ENCODE results near the gene GNAT1. TPM values are rescaled to one million over a fixed set of nuclear protein-coding genes. Genes with fewer than 3 reads are reported as not detected.

GNAT1 gene
- total RNA-seq, 1 experiment from 2014 or later = not detected

DNA sequence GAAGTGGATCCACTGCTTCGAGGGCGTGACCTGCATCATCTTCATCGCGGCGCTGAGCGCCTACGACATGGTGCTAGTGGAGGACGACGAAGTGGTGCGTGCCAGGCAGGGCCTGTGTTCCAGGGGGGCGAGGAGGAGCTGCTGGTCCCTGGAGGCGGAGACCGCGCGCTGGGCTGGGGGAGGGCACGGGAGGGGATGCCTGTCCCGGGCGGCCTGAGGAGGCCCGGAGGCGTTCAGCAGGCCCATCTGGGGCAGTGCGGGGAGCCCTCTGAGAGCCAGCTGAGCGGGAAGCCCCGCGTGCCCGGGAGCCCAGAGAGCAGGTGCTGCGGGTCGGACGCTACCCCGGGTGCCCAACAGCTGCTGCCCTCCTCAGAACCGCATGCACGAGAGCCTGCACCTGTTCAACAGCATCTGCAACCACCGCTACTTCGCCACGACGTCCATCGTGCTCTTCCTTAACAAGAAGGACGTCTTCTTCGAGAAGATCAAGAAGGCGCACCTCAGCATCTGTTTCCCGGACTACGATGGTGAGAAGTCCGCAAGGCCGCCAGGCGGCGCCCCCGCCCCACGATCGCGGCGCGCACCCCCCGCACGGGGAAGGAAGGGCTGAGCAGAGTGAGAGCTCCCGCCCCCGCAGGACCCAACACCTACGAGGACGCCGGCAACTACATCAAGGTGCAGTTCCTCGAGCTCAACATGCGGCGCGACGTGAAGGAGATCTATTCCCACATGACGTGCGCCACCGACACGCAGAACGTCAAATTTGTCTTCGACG lies 2.9 kb downstream of the GNAT1 start:
- H3K9me3 Mint-ChIP-seq = no peaks in the 10 kb centered on the region
- no peaks in the 10 kb centered on the region; the same call in 1 of the 2 replicates for H3K27me3 ChIP-seq (ENCODE audit: insufficient read depth, low read length)
- H2BK120ac ChIP-seq (ENCODE audit: low read depth, low read length, poor library complexity, severe bottlenecking) = no peak overlapping the region
- no peak overlapping the region for H2BK20ac ChIP-seq (ENCODE audit: low read depth, low read length, poor library complexity, severe bottlenecking)
- no CpG with 5 or more reads among the region's 70 CpGs for WGBS (ENCODE audit: extremely low coverage, insufficient read length, low lambda C conversion rate)
- H3K27me3 Mint-ChIP-seq (ENCODE audit: low read depth) = peaks cover 49% of the 10 kb centered on the region
- H2AFZ ChIP-seq (ENCODE audit: low read length) = no peak overlapping the region
- no peak overlapping the region for H3K23ac ChIP-seq (ENCODE audit: insufficient read length, low read depth, low read length)
- H2BK15ac ChIP-seq (ENCODE audit: low read depth, low read length) = no peak overlapping the region
- H2AK5ac ChIP-seq (ENCODE audit: insufficient read length, low read length) = no peak overlapping the region
- peak overlapping the region in 1 of 2 experiments; percentile 63; a peak in 3 of 5 replicates for H3K4me3 Mint-ChIP-seq
- no peaks in the 10 kb centered on the region for H3K79me2 ChIP-seq (ENCODE audit: insufficient read depth, low read length)
- H3K27ac Mint-ChIP-seq = no peak overlapping the region
- H4K5ac ChIP-seq (ENCODE audit: insufficient read length, low read depth, low read length) = no peak overlapping the region
- no peak overlapping the region for H3K27ac ChIP-seq (ENCODE audit: insufficient read length, low read depth, low read length)
- no peak overlapping the region for H4K91ac ChIP-seq (ENCODE audit: insufficient read length, low read depth, low read length)
- TF ChIP-seq, protein P1, sequence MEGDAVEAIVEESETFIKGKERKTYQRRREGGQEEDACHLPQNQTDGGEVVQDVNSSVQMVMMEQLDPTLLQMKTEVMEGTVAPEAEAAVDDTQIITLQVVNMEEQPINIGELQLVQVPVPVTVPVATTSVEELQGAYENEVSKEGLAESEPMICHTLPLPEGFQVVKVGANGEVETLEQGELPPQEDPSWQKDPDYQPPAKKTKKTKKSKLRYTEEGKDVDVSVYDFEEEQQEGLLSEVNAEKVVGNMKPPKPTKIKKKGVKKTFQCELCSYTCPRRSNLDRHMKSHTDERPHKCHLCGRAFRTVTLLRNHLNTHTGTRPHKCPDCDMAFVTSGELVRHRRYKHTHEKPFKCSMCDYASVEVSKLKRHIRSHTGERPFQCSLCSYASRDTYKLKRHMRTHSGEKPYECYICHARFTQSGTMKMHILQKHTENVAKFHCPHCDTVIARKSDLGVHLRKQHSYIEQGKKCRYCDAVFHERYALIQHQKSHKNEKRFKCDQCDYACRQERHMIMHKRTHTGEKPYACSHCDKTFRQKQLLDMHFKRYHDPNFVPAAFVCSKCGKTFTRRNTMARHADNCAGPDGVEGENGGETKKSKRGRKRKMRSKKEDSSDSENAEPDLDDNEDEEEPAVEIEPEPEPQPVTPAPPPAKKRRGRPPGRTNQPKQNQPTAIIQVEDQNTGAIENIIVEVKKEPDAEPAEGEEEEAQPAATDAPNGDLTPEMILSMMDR (conservative IDR thresholded peaks at IDR 0.05) = peak; percentile 96
- no peak overlapping the region for H4K8ac ChIP-seq (replicated peaks; ENCODE audit: insufficient read length, low read depth, low read length)
- H3K18ac ChIP-seq (ENCODE audit: insufficient read length, low read depth, low read length) = no peak overlapping the region
- peak; percentile 82 for DNase-seq
- H3K9ac ChIP-seq (ENCODE audit: extremely low read depth, insufficient read length, low read length) = no peak overlapping the region
- H2BK12ac ChIP-seq (ENCODE audit: insufficient read length, low read depth, low read length) = no peak overlapping the region
- H3K4ac ChIP-seq (ENCODE audit: low read depth, low read length) = no peak overlapping the region
- H3K23me2 ChIP-seq (ENCODE audit: insufficient read length, low read depth, low read length, poor library complexity, severe bottlenecking) = no peaks in the 10 kb centered on the region
- H2BK5ac ChIP-seq (ENCODE audit: insufficient read length, low read length) = no peak overlapping the region
- H3K4me1 ChIP-seq (ENCODE audit: insufficient read depth, low read length) = no peaks in the 10 kb centered on the region
- H3K14ac ChIP-seq (ENCODE audit: insufficient read depth, low read length) = no peak overlapping the region
- H3K79me1 ChIP-seq (ENCODE audit: insufficient read depth, low read depth, low read length, poor library complexity, severe bottlenecking) = no peaks in the 10 kb centered on the region
- H3T11ph ChIP-seq (ENCODE audit: low read length) = no peak overlapping the region
- H4K20me1 ChIP-seq (ENCODE audit: control insufficient read depth, insufficient read depth, insufficient read length) = no peaks in the 10 kb centered on the region
- no peaks in the 10 kb centered on the region for H3K9me3 ChIP-seq (ENCODE audit: control insufficient read depth, low read depth, low read length)
- peaks cover 5 to 13% of the 10 kb centered on the region in 2 experiments for H3K4me1 Mint-ChIP-seq
- H3K56ac ChIP-seq (ENCODE audit: insufficient read length, low read depth, low read length) = no peak overlapping the region
- H3K4me2 ChIP-seq (ENCODE audit: insufficient read depth, insufficient read length, low read length) = peak overlapping the region; percentile 25
- H3K36me3 Mint-ChIP-seq (ENCODE audit: insufficient read depth in 1 of 3, low read depth in 3 of 3) = no peaks in the 10 kb centered on the region
